ENCODE data around the gene POU6F2.
A peak's percentile ranks its signal among the peaks of the same experiment; 100 is the strongest.
"Not testable (repeated sequence)": the region's sequence is repeated elsewhere in the genome, so short reads cannot be mapped to it uniquely, and the experiment has no call there.

POU6F2 gene

GRCh38 chr7:39367943-39368342, 390.2 kb downstream of the POU6F2 start:
- no peak for DNase-seq

DNA sequence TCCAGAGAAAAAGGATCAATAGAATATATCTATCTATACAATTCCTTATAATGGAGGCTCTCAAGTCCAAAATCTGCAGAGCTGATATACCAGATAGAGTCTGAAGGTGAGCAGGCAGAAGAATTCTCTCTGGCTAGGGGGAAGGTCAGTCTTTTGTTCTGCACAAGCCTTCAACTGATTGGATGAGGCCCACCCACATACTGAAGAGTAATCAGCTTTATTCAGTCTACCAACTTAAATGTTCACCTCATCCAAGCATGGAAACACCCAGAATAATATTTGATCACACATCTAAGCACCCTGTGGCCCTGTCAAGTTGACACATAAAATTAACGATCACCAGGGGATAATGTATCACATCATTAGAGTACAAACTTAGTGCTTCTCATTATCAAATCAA, 394.7 kb downstream of the POU6F2 start:
- no peak for DNase-seq

GRCh38 chr7:39374436-39375040, 396.8 kb downstream of the POU6F2 start:
- peak; percentile 54 for DNase-seq

- no peak for DNase-seq
Measured at GRCh38 chr7:39375047-39375873, 397.6 kb downstream of the POU6F2 start.

DNA sequence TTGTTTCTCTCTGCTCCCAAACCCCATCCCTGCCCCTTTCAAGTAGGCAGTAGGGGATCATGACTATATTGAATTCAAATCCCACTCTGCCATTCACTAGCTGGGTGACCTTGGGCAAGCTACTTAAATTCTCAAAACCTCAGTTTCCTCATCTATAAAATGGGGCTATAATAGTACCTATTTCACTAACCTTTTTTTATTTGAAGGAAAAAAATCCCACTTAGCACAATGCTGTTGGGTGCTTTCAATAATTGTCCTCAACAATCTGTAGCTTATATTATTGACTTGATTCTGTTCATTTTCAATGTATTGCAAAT, 398.1 kb downstream of the POU6F2 start:
- no peak for DNase-seq

DNA sequence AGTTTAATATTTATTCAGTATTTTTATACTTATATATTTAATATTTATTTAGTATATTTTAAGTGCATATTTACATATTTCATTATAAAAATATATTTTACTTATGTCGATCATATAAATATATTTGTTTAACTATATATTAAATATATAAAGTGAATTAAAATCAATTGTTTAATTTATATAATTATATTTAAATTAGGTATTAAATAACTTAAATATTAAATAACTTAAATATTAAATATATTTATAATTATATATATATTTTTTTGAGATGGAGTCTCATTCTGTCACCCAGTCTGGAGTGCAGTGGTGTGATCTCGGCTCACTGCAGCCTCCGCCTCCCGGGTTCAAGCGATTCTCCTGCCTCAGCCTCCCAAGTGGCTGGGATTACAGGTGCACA, 399.2 kb downstream of the POU6F2 start:
- not testable (repeated sequence) for DNase-seq

- DNase-seq = no peak
Measured at GRCh38 chr7:39379416-39379815, 401.7 kb downstream of the POU6F2 start.

DNA sequence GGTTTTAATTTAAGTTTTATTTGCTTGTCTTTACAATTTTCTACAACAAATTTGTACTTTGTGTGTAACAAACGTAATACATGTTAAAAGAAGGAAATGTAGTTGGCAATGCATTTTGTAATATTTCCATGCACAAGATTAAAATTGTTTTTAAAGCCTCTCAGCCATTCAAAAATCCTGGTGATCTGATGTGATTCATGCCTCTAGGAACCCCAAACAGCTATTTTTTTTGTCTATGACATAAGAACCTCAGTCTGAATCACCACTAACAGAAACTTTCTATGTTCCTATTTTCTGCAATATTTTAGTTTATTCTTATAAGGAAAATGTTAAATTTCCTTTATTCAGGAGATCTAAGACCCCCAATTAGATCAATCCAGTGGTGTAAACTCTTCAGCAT, 405.4 kb downstream of the POU6F2 start:
- DNase-seq = no peak

- no peak for DNase-seq
Measured at GRCh38 chr7:39384386-39384785, 406.7 kb downstream of the POU6F2 start.

DNA sequence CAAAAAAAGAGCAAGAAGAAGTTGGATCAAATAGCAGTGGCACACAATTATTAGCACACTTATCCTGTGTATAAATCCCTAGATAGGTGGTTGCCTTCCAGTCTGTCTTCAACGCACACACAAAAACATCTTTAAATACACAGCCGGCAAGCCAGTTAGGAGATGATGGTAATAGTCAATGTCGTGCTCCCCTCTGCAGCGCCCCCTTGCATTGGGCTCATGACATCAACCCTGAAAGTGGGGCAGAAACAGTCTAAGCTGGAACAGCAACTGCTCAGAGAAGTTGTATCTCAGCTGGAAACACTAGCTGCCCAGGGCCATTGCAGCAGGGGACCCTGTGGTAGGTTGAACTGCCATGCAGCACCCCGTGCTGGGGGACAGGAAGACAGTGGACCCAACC, 409.0 kb downstream of the POU6F2 start:
- no peak for DNase-seq

DNA sequence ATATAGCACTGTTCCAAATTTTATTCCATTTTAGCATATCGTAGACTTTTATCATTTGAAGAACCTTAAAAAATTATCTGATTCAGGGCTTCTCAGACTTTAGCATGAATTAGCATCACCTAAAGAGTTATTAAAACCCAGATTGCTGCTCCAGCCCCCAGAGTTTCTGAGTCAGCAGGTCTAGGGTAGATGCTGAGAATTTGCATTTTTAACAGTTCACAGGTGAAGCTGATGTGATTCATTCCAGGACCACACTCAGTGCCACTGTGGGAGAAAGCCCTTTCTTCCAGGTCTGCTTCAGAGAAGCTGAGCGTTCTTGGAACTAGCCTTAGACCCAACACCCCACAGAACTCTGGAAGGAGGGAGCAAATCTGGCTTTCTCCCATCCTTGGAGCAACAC, 414.4 kb downstream of the POU6F2 start:
- no peak for DNase-seq

GRCh38 chr7:39394105-39394680, 416.5 kb downstream of the POU6F2 start:
- peak; percentile 31 for DNase-seq

DNA sequence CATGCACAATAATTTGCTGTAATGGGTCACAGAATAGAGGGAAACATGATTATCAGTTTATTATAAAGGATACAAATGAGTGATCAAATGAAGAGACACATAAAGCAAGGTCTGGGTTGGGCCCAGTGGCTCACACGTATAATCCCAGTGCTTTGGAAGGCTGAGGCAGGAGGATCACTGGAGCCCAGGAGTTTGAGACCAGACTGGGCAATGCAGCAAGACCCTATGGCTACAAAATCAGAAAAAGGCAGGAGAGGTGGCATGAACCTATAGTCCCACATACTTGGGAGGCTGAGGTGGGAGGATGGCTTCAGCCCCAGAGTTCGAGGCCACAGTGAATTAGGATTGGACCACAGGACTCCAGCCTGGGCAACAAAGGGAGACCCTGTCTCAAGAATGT, 421.7 kb downstream of the POU6F2 start:
- DNase-seq = no peak

- no peak for DNase-seq
Measured at GRCh38 chr7:39399986-39400385, 422.3 kb downstream of the POU6F2 start.

DNA sequence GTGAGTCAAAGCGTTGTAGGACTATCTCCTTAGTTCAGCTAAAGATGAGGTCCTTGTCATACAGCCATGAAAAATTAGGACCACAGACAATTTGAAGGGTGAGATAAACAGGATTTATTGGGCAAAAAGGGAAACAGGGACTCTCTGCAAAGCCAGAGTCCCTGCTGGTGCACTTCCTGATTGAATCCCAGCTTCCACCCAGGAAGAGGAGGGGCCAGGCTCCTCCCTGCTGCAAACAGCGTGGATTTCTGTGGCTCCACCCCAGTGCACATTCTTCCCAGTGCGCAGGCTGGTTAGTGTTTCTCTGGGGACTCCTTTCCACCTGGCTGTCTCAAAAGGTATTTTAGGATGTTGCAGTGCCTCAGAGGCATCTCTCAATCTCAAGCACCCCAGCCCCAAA, 423.1 kb downstream of the POU6F2 start:
- DNase-seq = no peak

DNA sequence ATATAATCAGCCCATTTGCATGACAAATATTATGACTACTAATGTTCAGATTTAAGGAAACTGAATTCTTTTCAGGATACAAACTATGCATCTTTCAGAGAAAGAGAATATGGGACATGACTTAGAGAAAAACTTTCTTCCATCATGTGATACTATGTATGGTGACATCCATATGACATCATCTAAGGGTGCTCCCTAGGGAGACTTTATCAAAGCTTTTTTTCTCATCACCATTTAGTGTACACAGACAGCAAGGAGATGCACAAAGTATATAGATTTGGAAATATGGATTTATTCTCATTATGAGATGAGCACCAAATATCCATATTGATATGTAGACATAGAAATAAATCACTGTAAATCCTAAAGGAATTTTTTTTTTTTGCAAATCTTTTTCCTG, 424.3 kb downstream of the POU6F2 start:
- no peak for DNase-seq

DNA sequence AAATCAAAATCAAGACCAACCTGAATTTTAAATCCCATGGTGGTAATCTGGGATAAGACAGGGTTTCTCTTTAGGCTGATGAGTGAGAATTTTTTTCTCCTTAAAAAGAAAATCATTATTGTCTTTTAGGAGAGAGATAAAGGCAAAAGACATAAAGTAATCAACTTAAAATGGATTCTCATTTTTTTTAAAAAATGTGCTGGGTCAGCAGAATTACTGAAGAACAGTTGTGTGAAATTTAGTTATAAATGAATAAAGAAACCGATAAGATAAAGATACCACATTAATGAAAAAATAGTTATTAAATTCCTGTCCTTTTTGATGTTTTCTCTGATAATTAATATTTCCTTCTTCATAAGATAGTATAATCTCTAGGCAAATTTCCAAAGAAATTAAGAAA, 427.2 kb downstream of the POU6F2 start:
- DNase-seq = no peak

- DNase-seq = no peak
Measured at GRCh38 chr7:39405581-39405980, 427.9 kb downstream of the POU6F2 start.

DNA sequence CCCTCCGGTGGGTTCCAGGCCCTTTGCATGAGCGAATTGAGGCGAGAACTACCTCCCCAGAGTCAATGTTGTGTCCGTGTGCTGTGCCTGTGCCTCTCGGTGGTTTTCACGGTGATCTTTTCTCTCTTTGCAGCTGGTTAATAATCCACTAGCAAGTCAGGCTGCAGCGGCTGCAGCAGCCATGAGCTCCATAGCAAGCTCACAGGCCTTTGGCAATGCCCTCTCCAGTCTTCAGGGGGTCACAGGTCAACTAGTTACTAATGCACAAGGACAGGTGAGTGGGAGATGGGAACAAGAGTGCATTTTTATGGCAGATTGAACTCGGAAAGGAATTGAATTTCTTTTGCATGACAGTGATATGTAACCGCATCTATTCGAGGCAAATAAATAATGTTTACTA, 428.8 kb downstream of the POU6F2 start:
- no peak for DNase-seq

- no peak for DNase-seq
Measured at GRCh38 chr7:39407137-39407536, 429.4 kb downstream of the POU6F2 start.

- no peak for DNase-seq
Measured at GRCh38 chr7:39407723-39408122, 430.0 kb downstream of the POU6F2 start.

DNA sequence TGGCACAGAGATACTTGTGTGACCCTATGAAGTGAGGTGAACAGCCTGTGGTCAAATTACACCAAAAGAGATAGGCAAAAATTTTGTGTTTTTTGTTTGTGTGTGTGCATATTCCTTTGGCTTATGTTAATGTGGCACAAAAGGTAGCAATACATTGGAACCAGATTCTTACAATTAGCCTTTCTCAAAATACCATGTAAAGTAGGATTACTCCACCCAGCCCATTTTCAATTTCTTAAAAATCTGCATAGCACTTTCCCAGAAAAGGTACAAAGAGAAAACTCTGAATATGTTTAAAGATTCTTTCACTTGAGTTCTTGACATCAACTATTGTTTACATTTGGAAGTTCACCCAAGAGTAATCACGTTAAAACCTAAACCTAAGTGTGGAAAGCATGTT, 431.2 kb downstream of the POU6F2 start:
- DNase-seq = no peak

- no peak for DNase-seq
Measured at GRCh38 chr7:39410582-39410981, 432.9 kb downstream of the POU6F2 start.

DNA sequence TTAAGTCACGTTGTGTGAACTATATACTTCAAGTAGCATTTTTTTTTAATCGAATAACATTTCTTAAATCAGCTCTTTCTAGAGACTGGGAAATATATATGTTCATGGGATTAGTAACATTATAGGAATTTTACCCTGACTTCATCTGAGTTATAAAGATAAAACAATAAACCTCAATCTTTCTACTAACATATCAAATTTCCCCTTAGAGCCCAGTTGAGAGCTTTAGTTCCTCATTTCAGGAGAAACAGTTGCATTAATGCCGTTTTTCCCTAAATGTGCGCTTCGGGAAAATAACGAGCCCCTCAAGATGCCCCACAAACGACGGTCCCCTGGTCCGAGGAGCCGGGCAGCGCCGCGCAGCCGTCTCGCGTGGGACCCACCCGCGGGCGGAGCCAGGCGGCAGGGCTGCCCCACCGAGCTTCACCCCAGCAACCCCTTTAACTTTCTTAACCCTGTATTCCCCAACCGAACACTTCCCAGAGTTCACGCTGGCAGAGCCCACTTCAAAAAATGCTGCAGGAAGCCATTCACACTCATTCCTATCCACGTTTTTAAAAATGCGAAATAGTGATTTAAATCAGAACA, 436.0 kb downstream of the POU6F2 start:
- no peak for DNase-seq
